Measurements from ENCODE around the gene SDF2L1.
"Not testable (repeated sequence)": the region's sequence is repeated elsewhere in the genome, so short reads cannot be mapped to it uniquely, and the experiment has no call there.

Gene SDF2L1

DNA sequence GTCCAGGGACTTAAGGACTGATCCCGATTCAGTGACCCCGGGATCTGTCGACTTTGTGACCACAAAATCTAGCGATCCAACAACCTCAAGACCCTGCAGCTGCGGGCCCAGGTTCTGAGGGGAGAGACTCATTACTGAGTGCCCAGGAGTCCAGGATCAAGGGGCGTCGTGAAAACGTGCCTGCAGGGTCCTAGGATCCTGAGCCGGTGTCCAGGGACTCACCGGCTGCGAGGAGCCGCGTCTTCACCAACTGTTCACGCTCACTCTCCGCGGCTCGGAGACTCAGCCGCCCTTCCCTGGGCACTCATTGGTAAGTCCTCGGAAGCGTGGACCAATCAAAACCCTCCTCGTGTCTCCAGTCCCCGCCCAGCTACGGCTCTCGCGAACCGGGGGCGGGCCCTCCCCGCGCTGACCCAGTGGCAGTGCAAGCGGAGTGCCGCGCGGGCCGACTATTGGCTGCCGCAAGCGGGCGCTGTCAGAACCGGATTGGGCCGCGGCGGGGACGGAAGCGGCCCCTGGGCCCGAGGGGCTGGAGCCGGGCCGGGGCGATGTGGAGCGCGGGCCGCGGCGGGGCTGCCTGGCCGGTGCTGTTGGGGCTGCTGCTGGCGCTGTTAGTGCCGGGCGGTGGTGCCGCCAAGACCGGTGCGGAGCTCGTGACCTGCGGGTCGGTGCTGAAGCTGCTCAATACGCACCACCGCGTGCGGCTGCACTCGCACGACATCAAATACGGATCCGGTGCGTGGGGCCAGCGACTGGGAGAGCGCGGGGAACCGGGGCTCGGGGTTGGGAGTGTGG is at the start of gene SDF2L1:
SDF2L1 (plus strand) TSS at position 514 of the 795 bp plus-strand sequence; CDS start at position 549, 35 bp downstream.
- peak; percentile 95 for DNase-seq (ENCODE audit: low read depth, low spot score)

- no peak for DNase-seq (ENCODE audit: low read depth, low spot score)
These were observed 49.7 kb upstream of the SDF2L1 start for GRCh38 chr22:21592422-21592821.

- DNase-seq (ENCODE audit: low read depth, low spot score) = no peak
These were observed 48.5 kb upstream of the SDF2L1 start for GRCh38 chr22:21593406-21594232.

- no peak for DNase-seq (ENCODE audit: low read depth, low spot score)
These were observed 47.1 kb upstream of the SDF2L1 start for GRCh38 chr22:21594865-21595452.

- not testable (repeated sequence) for DNase-seq (ENCODE audit: low read depth, low spot score)
These were observed 45.6 kb upstream of the SDF2L1 start for GRCh38 chr22:21596356-21597135.

DNA sequence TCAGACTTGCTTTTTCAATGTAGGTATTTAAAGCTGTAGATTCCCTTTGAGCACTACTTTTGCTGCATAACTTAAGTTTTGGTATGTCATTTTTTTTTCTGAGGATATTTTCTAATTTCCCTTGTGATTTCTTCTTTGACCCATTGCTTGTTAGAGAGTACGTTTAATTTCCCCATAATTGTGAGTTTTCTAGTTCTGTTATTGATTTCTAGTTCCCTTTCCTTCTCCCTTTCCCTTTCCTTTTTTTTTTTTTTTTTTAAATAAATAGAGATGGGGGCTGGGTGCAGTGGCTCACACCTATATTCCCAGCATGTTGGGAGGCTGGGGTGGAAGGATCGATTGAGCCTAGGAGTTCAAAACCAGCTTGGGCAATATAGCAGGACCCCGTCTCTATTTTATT is 43.8 kb upstream of the SDF2L1 start:
- DNase-seq (ENCODE audit: low read depth, low spot score) = no peak

DNA sequence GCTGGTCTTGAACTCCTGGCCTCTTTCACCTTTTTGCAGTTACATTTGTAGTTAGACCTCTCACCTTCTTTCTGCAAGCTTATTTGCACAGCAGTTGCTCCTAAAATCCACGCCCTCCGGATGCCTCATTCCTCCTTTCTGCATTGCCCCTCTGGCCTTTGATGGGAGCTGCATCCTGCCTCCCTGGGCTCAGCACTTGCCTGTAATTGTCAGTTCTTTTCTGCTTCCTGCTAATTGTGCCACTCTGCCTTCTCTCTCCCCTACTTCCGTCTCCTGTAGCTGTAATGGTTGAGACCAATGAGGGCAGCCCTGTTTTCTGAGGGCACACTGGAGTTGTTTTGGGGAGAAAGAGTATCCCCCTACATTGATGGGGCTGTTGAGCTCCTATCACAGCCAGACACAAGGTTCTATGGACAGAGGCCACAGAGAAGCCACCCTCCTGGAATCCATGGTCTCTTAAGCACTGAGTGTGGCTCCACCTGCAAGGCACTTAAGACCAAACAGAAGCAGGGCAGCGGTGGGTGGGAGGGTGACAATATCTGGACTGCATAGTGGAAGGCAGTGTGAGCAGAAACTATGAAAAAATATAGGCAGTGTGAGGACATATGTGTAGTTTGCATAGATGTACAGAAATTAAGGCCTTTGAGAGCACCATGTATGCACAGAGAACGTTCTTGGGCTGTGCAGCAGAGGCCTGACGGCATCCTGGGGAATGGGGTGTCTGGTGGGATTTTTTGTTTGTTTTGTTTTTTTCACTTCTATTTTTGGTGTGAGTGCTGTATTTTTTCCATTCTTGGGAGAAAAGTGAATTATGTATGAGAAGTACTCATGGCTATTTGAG is 42.8 kb upstream of the SDF2L1 start:
- no peak for DNase-seq (ENCODE audit: low read depth, low spot score)

- no peak for DNase-seq (ENCODE audit: low read depth, low spot score)
These were observed 39.5 kb upstream of the SDF2L1 start for GRCh38 chr22:21602579-21602978.

- no peak for DNase-seq (ENCODE audit: low read depth, low spot score)
These were observed 38.1 kb upstream of the SDF2L1 start for GRCh38 chr22:21603973-21604372.

GRCh38 chr22:21605887-21606564 is 36.1 kb upstream of the SDF2L1 start:
- DNase-seq (ENCODE audit: low read depth, low spot score) = no peak

- DNase-seq (ENCODE audit: low read depth, low spot score) = no peak
These were observed 35.3 kb upstream of the SDF2L1 start for GRCh38 chr22:21606775-21607174.

DNA sequence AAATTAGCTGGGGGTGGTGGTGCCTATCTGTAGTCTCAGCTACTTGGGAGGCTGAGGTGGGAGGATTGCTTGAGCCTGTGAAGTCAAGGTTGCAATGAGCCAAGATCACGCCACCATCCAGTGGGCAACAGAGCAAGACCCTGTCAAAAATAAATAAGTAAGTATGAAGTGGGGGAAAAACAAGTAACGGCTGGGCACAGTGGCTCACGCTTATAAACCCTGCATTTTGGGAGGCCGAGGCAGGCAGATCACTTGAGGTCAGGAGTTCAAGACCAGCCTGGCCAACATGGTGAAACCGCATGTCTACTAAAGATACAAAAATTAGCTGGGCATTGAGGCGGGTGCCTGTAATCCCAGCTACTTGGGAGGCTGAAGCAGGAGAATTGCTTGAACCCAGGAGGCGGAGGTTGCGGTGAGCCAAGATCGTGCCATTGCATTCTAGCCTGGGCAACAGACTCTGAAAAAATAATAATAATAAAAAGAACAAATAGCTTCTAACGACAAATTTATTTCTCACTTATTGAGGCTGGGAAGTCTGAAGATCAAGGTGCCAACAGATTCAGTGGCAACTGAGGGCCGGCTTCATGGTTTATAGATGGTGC is 32.4 kb upstream of the SDF2L1 start:
- DNase-seq (ENCODE audit: low read depth, low spot score) = not testable (repeated sequence)

GRCh38 chr22:21611210-21611977 is 30.7 kb upstream of the SDF2L1 start:
- no peak for DNase-seq (ENCODE audit: low read depth, low spot score)

- DNase-seq (ENCODE audit: low read depth, low spot score) = no peak
These were observed 29.2 kb upstream of the SDF2L1 start for GRCh38 chr22:21612858-21613257.

GRCh38 chr22:21613553-21614233 is 28.4 kb upstream of the SDF2L1 start:
- no peak for DNase-seq (ENCODE audit: low read depth, low spot score)

DNA sequence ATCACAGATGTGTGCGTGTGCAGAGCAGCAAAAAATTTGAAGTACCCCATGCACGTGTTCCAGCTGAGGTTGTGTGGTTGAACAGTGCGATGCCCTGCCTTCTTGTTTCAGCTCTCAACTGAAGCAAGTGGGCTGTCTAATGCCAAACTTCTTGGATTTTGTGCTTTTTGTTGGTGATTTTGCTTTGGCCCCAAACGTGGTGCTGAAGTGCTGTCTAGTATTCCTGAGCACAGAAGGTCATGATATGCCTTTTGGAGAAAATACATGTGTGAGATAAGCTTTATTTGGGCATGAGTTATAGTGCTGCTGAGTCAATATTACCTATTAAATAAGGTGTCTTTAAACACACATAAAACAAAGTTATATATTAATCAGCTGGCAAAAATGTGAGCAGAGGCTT is 26.4 kb upstream of the SDF2L1 start:
- DNase-seq (ENCODE audit: low read depth, low spot score) = no peak

GRCh38 chr22:21617337-21617736 is 24.8 kb upstream of the SDF2L1 start:
- not testable (repeated sequence) for DNase-seq (ENCODE audit: low read depth, low spot score)

- DNase-seq (ENCODE audit: low read depth, low spot score) = no peak
These were observed 21.1 kb upstream of the SDF2L1 start for GRCh38 chr22:21621025-21621424.
